SK-N-SH (cell line): Measurements from ENCODE around the gene DDX1. TPM values are rescaled to one million over a fixed set of nuclear protein-coding genes. Genes with fewer than 3 reads are reported as not detected.

Source experiments
- CTCF ChIA-PET: fragments of 300-600, 350-600 bp; formaldehyde crosslinking; extraction: SDS; loops from one replicate; lab custom pipeline; 2021; lab: Yijun Ruan, JAX
- POLR2A ChIA-PET: fragments of 350-600 bp; sonication (Branson Sonifier 250); formaldehyde crosslinking; extraction: SDS; loops from one replicate; lab custom pipeline; 2020; ENCODE audit warnings: antibody characterized with exemption, inconsistent platforms; lab: Yijun Ruan, JAX
- DNase-seq: peaks from one replicate; pipeline ENCODE4 v3.0.0; 2012
- H2AFZ ChIP-seq: fragments of 200-600 bp; sonication (generic); 2 replicates; pipeline ENCODE4 v1.8.1; 2016; ENCODE audit warnings: antibody characterized with exemption, mild to moderate bottlenecking, low read depth
- H3F3A ChIP-seq: fragments of 200-600 bp; sonication (generic); replicated peaks from 2 replicates; pipeline ENCODE3; 2016; ENCODE audit warnings: antibody characterized with exemption, mild to moderate bottlenecking; ENCODE audit not compliant: insufficient read depth
- H3K27ac ChIP-seq, 2 experiments: fragments of 200-500 bp in 1 of 2; fragments of 200-600 bp in 1 of 2; sonication (Bioruptor generic) in 1 of 2; sonication (generic), shearing (Covaris generic) in 1 of 2; 2 replicates each; pipeline versions ENCODE4 v1.5.1 to v1.6.1; 2014 to 2016; ENCODE audit warnings: low read depth in 2 of 2, inconsistent platforms in 1 of 2, low read length in 1 of 2, mild to moderate bottlenecking in 1 of 2, mixed read lengths in 1 of 2
- H3K27me3 ChIP-seq: fragments of 200-600 bp; sonication (generic), shearing (Covaris generic); 2 replicates; pipeline ENCODE4 v1.6.1; 2016; ENCODE audit warnings: mixed run types; ENCODE audit not compliant: insufficient read depth
- H3K36me3 ChIP-seq, 2 experiments: fragments of 200-500 bp in 1 of 2; fragments of 200-600 bp in 1 of 2; sonication (Bioruptor generic) in 1 of 2; sonication (generic) in 1 of 2; replicated peaks in 1 of 2; 2 replicates each; pipeline versions ENCODE3 to v1.5.1; 2014 to 2016; ENCODE audit warnings: low read length in 1 of 2, mild to moderate bottlenecking in 1 of 2; ENCODE audit not compliant: insufficient read depth in 2 of 2, control insufficient read depth in 1 of 2
- H3K4me1 ChIP-seq, 2 experiments: fragments of 200-500 bp in 1 of 2; fragments of 200-600 bp in 1 of 2; sonication (Bioruptor generic) in 1 of 2; sonication (generic), shearing (Covaris generic) in 1 of 2; 2 replicates each; pipeline versions ENCODE4 v1.5.1 to v1.6.1; 2014 to 2016; ENCODE audit warnings: low read depth in 1 of 2, low read length in 1 of 2, mixed run types in 1 of 2; ENCODE audit not compliant: insufficient read depth in 2 of 2, control insufficient read depth in 1 of 2
- H3K4me2 ChIP-seq: fragments of 200-600 bp; sonication (generic), shearing (Covaris generic); 2 replicates; pipeline ENCODE4 v1.6.1; 2017; ENCODE audit warnings: mixed run types
- H3K4me3 ChIP-seq, 2 experiments: fragments of 200-500 bp in 1 of 2; fragments of 200-600 bp in 1 of 2; sonication (Bioruptor generic) in 1 of 2; sonication (generic), shearing (Covaris generic) in 1 of 2; 2 replicates each; pipeline versions ENCODE4 v1.5.1 to v1.8.1; 2014 to 2016; ENCODE audit warnings: low read depth in 2 of 2, inconsistent platforms in 1 of 2, low read length in 1 of 2, mild to moderate bottlenecking in 1 of 2, mixed read lengths in 1 of 2, moderate library complexity in 1 of 2
- H3K79me2 ChIP-seq: fragments of 200-600 bp; sonication (generic); 2 replicates; pipeline ENCODE4 v1.8.1; 2017; ENCODE audit warnings: mild to moderate bottlenecking; ENCODE audit not compliant: insufficient read depth
- H3K9ac ChIP-seq: fragments of 200-600 bp; sonication (generic); 2 replicates; pipeline ENCODE4 v1.6.1; 2017; ENCODE audit warnings: mixed run types
- H3K9me2 ChIP-seq: fragments of 200-600 bp; sonication (generic); 2 replicates; pipeline ENCODE4 v1.6.1; 2017; ENCODE audit warnings: mixed run types
- H3K9me3 ChIP-seq: fragments of 200-600 bp; sonication (generic); 2 replicates; pipeline ENCODE4 v1.6.1; 2017; ENCODE audit warnings: mixed run types, mild to moderate bottlenecking, moderate library complexity
- H4K20me1 ChIP-seq: fragments of 200-600 bp; sonication (generic); 2 replicates; pipeline ENCODE4 v1.6.1; 2017; ENCODE audit warnings: mild to moderate bottlenecking, mixed run types; ENCODE audit not compliant: insufficient read depth
- ELF1 ChIP-seq: IDR thresholded peaks from 2 replicates; pipeline ENCODE4 v1.4.0; 2012
- EP300 ChIP-seq, 2 experiments: IDR thresholded peaks; 2 replicates each; pipeline versions ENCODE4 v1.4.0 to v1.6.1; 2012; ENCODE audit warnings: borderline replicate concordance in 1 of 2, low read depth in 1 of 2, low read length in 1 of 2
- FOSL2 ChIP-seq: IDR thresholded peaks from 2 replicates; pipeline ENCODE4 v1.4.0; 2012; ENCODE audit warnings: low read depth, mild to moderate bottlenecking, moderate library complexity, borderline replicate concordance
- FOXJ3 ChIP-seq: sonication (generic); formaldehyde crosslinking; IDR thresholded peaks from 2 replicates; pipeline ENCODE4 v1.5.1; 2020; ENCODE audit warnings: mild to moderate bottlenecking, missing genetic modification reagents
- FOXM1 ChIP-seq: IDR thresholded peaks from 2 replicates; pipeline ENCODE4 v1.4.0; 2012; ENCODE audit warnings: low read depth, mild to moderate bottlenecking
- GABPA ChIP-seq: IDR thresholded peaks from 2 replicates; pipeline ENCODE4 v1.4.0; 2012; ENCODE audit warnings: low read depth, mild to moderate bottlenecking
- GATA2 ChIP-seq: sonication (generic); formaldehyde crosslinking; IDR thresholded peaks from 2 replicates; pipeline ENCODE4 v1.5.0; 2020; ENCODE audit warnings: mild to moderate bottlenecking, missing genetic modification reagents
- IRF3 ChIP-seq: fragments of 150-350 bp; IDR thresholded peaks from 2 replicates; pipeline ENCODE4 v1.6.1; 2016; ENCODE audit warnings: mild to moderate bottlenecking, low read depth, low read length
- JUND ChIP-seq: IDR thresholded peaks from 2 replicates; pipeline ENCODE4 v1.4.0; 2012
- MEF2A ChIP-seq: IDR thresholded peaks from 2 replicates; pipeline ENCODE4 v1.4.0; 2012; ENCODE audit warnings: low read depth, borderline replicate concordance
- MXI1 ChIP-seq: IDR thresholded peaks from 2 replicates; pipeline ENCODE4 v1.6.1; 2012; ENCODE audit warnings: mild to moderate bottlenecking, low read depth, low read length, improper control_type of control experiment
- NFIC ChIP-seq: IDR thresholded peaks from 2 replicates; pipeline ENCODE4 v1.4.0; 2012; ENCODE audit warnings: borderline replicate concordance
- NRF1 ChIP-seq: IDR thresholded peaks from 2 replicates; pipeline ENCODE4 v1.6.1; 2012; ENCODE audit warnings: low read depth, mild to moderate bottlenecking, low read length
- PBX3 ChIP-seq: IDR thresholded peaks from 2 replicates; pipeline ENCODE4; 2012
- POLR2AphosphoS5 ChIP-seq: IDR thresholded peaks from 2 replicates; pipeline ENCODE4 v1.6.1; 2012; ENCODE audit warnings: low read depth, low read length
- RCOR1 ChIP-seq: fragments of 150-350 bp; IDR thresholded peaks from 2 replicates; pipeline ENCODE4 v1.6.1; 2017; ENCODE audit warnings: antibody characterized with exemption, low read length
- USF2 ChIP-seq: fragments of 150-350 bp; IDR thresholded peaks from 2 replicates; pipeline ENCODE4 v1.6.1; 2017; ENCODE audit warnings: antibody characterized with exemption, low read length, low read depth, borderline replicate concordance
- YY1 ChIP-seq: IDR thresholded peaks from 2 replicates; pipeline ENCODE4 v1.4.0; 2012; ENCODE audit warnings: low read depth, mild to moderate bottlenecking
- WGBS: methylation state at CpG from one replicate; pipeline ENCODE4 v1.1.6; 2017; ENCODE audit warnings: low lambda C conversion rate; 5-methylcytosine and 5-hydroxymethylcytosine counted together
- polyA plus RNA-seq, 3 experiments: library from polyadenylated mRNA; depleted of rRNA; stranded (reverse); fragments of >200 nt; gene quantifications; 2 replicates each; pipeline ENCODE4 v1.2.3, GENCODE V29; 2012

Gene DDX1
- polyA plus RNA-seq, 1 of the 3 experiments (the other 2 are of a cell fraction) = 54.5 TPM

- no peak for TF ChIP-seq USF2
These were observed 23.1 kb downstream of the DDX1 start (continued) for GRCh38 chr2:15614545-15615300.

GRCh38 chr2:15615301-15615920 is 23.7 kb downstream of the DDX1 start:
- Histone ChIP-seq H3K9me2 (no peaks in the 10 kb centered on the region), H3K9ac (no peak overlapping the region), H3K79me2 (0 out of 2 replicates have a peak, but pooled peaks cover 13% of the 10 kb centered on the region), H3F3A (no peaks in the 10 kb centered on the region), H3K4me3 (no peak overlapping the region), H3K27ac (no peak overlapping the region), H2AFZ (no peak overlapping the region), H3K4me1 (no peaks in the 10 kb centered on the region; a peak in 1 of 4 replicates), H3K36me3 (peaks cover 63 to 73% of the 10 kb centered on the region in 2 experiments), H3K9me3 (no peaks in the 10 kb centered on the region), H3K4me2 (no peak overlapping the region), H3K27me3 (no peaks in the 10 kb centered on the region), H4K20me1 (no peaks in the 10 kb centered on the region)
- ChIA-PET CTCF (interaction anchor here (1.0 kb wide), 1 partner anchor 24 kb away, joined by 4 read pairs; the partner anchor contains the start of gene DDX1), POLR2A (no interaction called here)
- WGBS = 96% methylated on average over 3 of the region's 3 CpGs
- no peak for TF ChIP-seq PBX3
- TF ChIP-seq MEF2A = no peak
- TF ChIP-seq FOSL2 = no peak
- no peak for TF ChIP-seq YY1
- TF ChIP-seq NFIC = no peak
- no peak for TF ChIP-seq RCOR1
- TF ChIP-seq POLR2AphosphoS5 = no peak
- no peak for TF ChIP-seq GABPA
- no peak for TF ChIP-seq FOXM1
- no peak for TF ChIP-seq EP300 (IDR thresholded peaks at IDR 0.05; ENCODE audit: borderline replicate concordance in 1 of 2, low read depth in 1 of 2, low read length in 1 of 2)
- TF ChIP-seq NRF1 = no peak
- no peak for TF ChIP-seq ELF1
- TF ChIP-seq MXI1 = no peak
- TF ChIP-seq USF2 = no peak
- no peak for TF ChIP-seq FOXJ3 (CRISPR knock-in tag)
- TF ChIP-seq GATA2 (CRISPR knock-in tag) = no peak
- TF ChIP-seq IRF3 = no peak
- TF ChIP-seq JUND = no peak
- no peak for DNase-seq
